HepG2 (cell line): ENCODE data around the gene ANKAR. TPM values are rescaled to one million over a fixed set of nuclear protein-coding genes. Genes with fewer than 3 reads are reported as not detected.
A peak's percentile ranks its signal among the peaks of the same experiment; 100 is the strongest.

Experiments used
- ATF2 ChIP-seq: sonication (generic); formaldehyde crosslinking; IDR thresholded peaks from 2 replicates; pipeline ENCODE4 v1.4.0; 2020; ENCODE audit warnings: missing genetic modification reagents
- CBFB ChIP-seq: sonication (generic); formaldehyde crosslinking; IDR thresholded peaks from 2 replicates; pipeline ENCODE4 v1.4.0; 2020; ENCODE audit warnings: missing genetic modification reagents
- CCDC6 ChIP-seq: sonication (generic); formaldehyde crosslinking; IDR thresholded peaks from 2 replicates; pipeline ENCODE4 v1.8.1; 2022; ENCODE audit warnings: mild to moderate bottlenecking, missing genetic modification reagents, moderate library complexity
- GTF2F1 ChIP-seq: fragments of 150-350 bp; IDR thresholded peaks from 2 replicates; pipeline ENCODE4 v1.6.1; 2014; ENCODE audit warnings: low read length
- MED8 ChIP-seq: sonication (generic); formaldehyde crosslinking; IDR thresholded peaks from 2 replicates; pipeline ENCODE4 v1.8.1; 2023; ENCODE audit warnings: mild to moderate bottlenecking, missing genetic modification reagents; ENCODE audit not compliant: insufficient replicate concordance
- MEIS1 ChIP-seq: sonication (generic); formaldehyde crosslinking; IDR thresholded peaks from 2 replicates; pipeline ENCODE4 v1.9.0; 2021; ENCODE audit warnings: mild to moderate bottlenecking, missing genetic modification reagents, moderate library complexity, borderline replicate concordance
- MTF1 ChIP-seq: sonication (generic); formaldehyde crosslinking; IDR thresholded peaks from 2 replicates; pipeline ENCODE4 v1.5.0; 2020; ENCODE audit warnings: missing genetic modification reagents
- SNAPC2 ChIP-seq: sonication (generic); formaldehyde crosslinking; IDR thresholded peaks from 2 replicates; pipeline ENCODE4 v1.8.1; 2022; ENCODE audit warnings: mild to moderate bottlenecking, missing genetic modification reagents
- ZBTB38 ChIP-seq: sonication (generic); formaldehyde crosslinking; IDR thresholded peaks from 2 replicates; pipeline ENCODE4 v1.5.1; 2020; ENCODE audit warnings: mild to moderate bottlenecking, missing genetic modification reagents
- ZMYM2 ChIP-seq: sonication (generic); formaldehyde crosslinking; IDR thresholded peaks from 2 replicates; pipeline ENCODE4 v1.8.0; 2022; ENCODE audit warnings: mild to moderate bottlenecking, missing genetic modification reagents
- ZNF10 ChIP-seq: sonication (generic); formaldehyde crosslinking; IDR thresholded peaks from 2 replicates; pipeline ENCODE4 v1.4.0; 2020; ENCODE audit warnings: mild to moderate bottlenecking, low read depth, missing genetic modification reagents, borderline replicate concordance
- ZNF253 ChIP-seq: sonication (generic); formaldehyde crosslinking; IDR thresholded peaks from 2 replicates; pipeline ENCODE4 v1.8.0; 2022; ENCODE audit warnings: mild to moderate bottlenecking, missing genetic modification reagents, borderline replicate concordance
- ZNF337 ChIP-seq: sonication (generic); formaldehyde crosslinking; IDR thresholded peaks from 2 replicates; pipeline ENCODE4 v1.5.1; 2020; ENCODE audit warnings: missing genetic modification reagents, low read depth, mild to moderate bottlenecking, borderline replicate concordance
- ZNF512B ChIP-seq: sonication (generic); formaldehyde crosslinking; IDR thresholded peaks from 2 replicates; pipeline ENCODE4 v1.5.1; 2020; ENCODE audit warnings: missing genetic modification reagents, mild to moderate bottlenecking, borderline replicate concordance
- ZNF557 ChIP-seq: sonication (generic); formaldehyde crosslinking; IDR thresholded peaks from 2 replicates; pipeline ENCODE4 v1.4.0; 2020; ENCODE audit warnings: missing genetic modification reagents
- ZNF577 ChIP-seq: sonication (generic); formaldehyde crosslinking; IDR thresholded peaks from 2 replicates; pipeline ENCODE4 v1.4.0; 2020; ENCODE audit warnings: mild to moderate bottlenecking, low read depth, missing genetic modification reagents, borderline replicate concordance
- ZNF773 ChIP-seq: sonication (generic); formaldehyde crosslinking; IDR thresholded peaks from 2 replicates; pipeline ENCODE4 v1.4.0; 2020; ENCODE audit warnings: missing genetic modification reagents, borderline replicate concordance
- ZNF782 ChIP-seq: sonication (generic); formaldehyde crosslinking; IDR thresholded peaks from 2 replicates; pipeline ENCODE4 v1.4.0; 2020; ENCODE audit warnings: missing genetic modification reagents, mild to moderate bottlenecking, borderline replicate concordance
- ZNF816 ChIP-seq: sonication (generic); formaldehyde crosslinking; IDR thresholded peaks from 2 replicates; pipeline ENCODE4 v1.8.0; 2022; ENCODE audit warnings: missing genetic modification reagents, mild to moderate bottlenecking, borderline replicate concordance
- polyA plus RNA-seq, 8 experiments: library from polyadenylated mRNA; depleted of rRNA in 3 of 8; stranded (reverse) in 7 of 8; unstranded in 1 of 8; fragments of >200 nt; fragmentation: Illumina TruSeq in 4 of 8; extraction: Trizol in 4 of 8; gene quantifications; 2 replicates each; pipeline versions ENCODE4 v1.2.1 to v1.2.3, GENCODE V29; 2011 to 2016; ENCODE audit warnings: low read depth in 4 of 8, missing spikeins in 1 of 8, mixed read lengths in 1 of 8; ENCODE audit not compliant: insufficient read depth in 1 of 8
- total RNA-seq, 5 experiments: library from RNA; depleted of rRNA; stranded (reverse); fragments of >200 nt; fragmentation: Illumina TruSeq; extraction: Trizol; gene quantifications; 2 replicates each; pipeline ENCODE4 v1.2.3, GENCODE V29; 2016; ENCODE audit warnings: low read depth in 1 of 5
- TF ChIP-seq, protein P1 (sequence below): sonication (generic); formaldehyde crosslinking; IDR thresholded peaks from 2 replicates; pipeline ENCODE4 v1.5.0; 2020; ENCODE audit warnings: missing genetic modification reagents
- TF ChIP-seq, protein P2 (sequence below): sonication (generic); formaldehyde crosslinking; IDR thresholded peaks from 2 replicates; pipeline ENCODE4 v1.5.0; 2020; ENCODE audit warnings: mild to moderate bottlenecking, low read depth, missing genetic modification reagents, borderline replicate concordance
- TF ChIP-seq, protein P3 (sequence below): sonication (generic); formaldehyde crosslinking; IDR thresholded peaks from 2 replicates; pipeline ENCODE4 v1.5.0; 2020; ENCODE audit warnings: missing genetic modification reagents

ANKAR gene
- total and polyA plus RNA-seq, 2 of the 13 experiments (the other 11 are each of a cell fraction or from before 2014, with no cell fraction given) = 3.6 to 5.0 TPM

GRCh38 chr2:189661148-189661956 lies 13.1 kb upstream of the ANKAR start, which contains the start of gene ASNSD1 (continued):
- TF ChIP-seq, protein P1, sequence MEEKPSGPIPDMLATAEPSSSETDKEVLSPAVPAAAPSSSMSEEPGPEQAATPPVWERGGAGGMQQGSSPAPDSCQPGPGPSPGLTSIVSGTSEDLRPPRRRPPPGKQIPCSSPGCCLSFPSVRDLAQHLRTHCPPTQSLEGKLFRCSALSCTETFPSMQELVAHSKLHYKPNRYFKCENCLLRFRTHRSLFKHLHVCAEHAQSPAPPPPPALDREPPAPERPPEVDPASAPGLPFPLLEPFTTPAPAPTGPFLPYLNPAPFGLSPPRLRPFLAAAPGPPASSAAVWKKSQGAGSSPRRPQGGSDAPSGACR (CRISPR knock-in tag) = peak; percentile 65; the same call in 1 of the 2 replicates
- no peak for TF ChIP-seq ZNF512B (CRISPR knock-in tag)
- TF ChIP-seq ZNF782 (CRISPR knock-in tag) = peak; percentile 98
- no peak for TF ChIP-seq ZNF10 (CRISPR knock-in tag)
- no peak for TF ChIP-seq ZNF557 (CRISPR knock-in tag)
- peak; percentile 84; the same call in 1 of the 2 replicates for TF ChIP-seq ZNF577 (CRISPR knock-in tag)
- TF ChIP-seq CCDC6 (CRISPR knock-in tag) = peak; percentile 38
- TF ChIP-seq ZNF773 (CRISPR knock-in tag) = no peak
- no peak; the same call in 1 of the 2 replicates for TF ChIP-seq ZNF337 (CRISPR knock-in tag)
- peak; percentile 86; the same call in 1 of the 2 replicates for TF ChIP-seq MEIS1 (CRISPR knock-in tag)
- TF ChIP-seq CBFB (CRISPR knock-in tag) = no peak; the same call in 1 of the 2 replicates
- TF ChIP-seq GTF2F1 = no peak
- peak; percentile 62; the same call in 1 of the 2 replicates for TF ChIP-seq ATF2
- no peak; the same call in 1 of the 2 replicates for TF ChIP-seq ZNF816
- no peak for TF ChIP-seq ZMYM2 (CRISPR knock-in tag)
- TF ChIP-seq SNAPC2 (CRISPR knock-in tag) = peak; percentile 71; the same call in 1 of the 2 replicates
- peak; percentile 92 for TF ChIP-seq ZBTB38 (CRISPR knock-in tag)
- TF ChIP-seq MTF1 (CRISPR knock-in tag) = no peak; the same call in 1 of the 2 replicates
- TF ChIP-seq, protein P2, sequence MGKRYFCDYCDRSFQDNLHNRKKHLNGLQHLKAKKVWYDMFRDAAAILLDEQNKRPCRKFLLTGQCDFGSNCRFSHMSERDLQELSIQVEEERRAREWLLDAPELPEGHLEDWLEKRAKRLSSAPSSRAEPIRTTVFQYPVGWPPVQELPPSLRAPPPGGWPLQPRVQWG (CRISPR knock-in tag) = no peak
- peak; percentile 62 for TF ChIP-seq MED8 (CRISPR knock-in tag)
- TF ChIP-seq, protein P3, sequence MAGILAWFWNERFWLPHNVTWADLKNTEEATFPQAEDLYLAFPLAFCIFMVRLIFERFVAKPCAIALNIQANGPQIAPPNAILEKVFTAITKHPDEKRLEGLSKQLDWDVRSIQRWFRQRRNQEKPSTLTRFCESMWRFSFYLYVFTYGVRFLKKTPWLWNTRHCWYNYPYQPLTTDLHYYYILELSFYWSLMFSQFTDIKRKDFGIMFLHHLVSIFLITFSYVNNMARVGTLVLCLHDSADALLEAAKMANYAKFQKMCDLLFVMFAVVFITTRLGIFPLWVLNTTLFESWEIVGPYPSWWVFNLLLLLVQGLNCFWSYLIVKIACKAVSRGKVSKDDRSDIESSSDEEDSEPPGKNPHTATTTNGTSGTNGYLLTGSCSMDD (CRISPR knock-in tag) = 0 out of 2 replicates have a peak, but pooled peaks have one; percentile 53
- TF ChIP-seq ZNF253 (CRISPR knock-in tag) = 0 out of 2 replicates have a peak, but pooled peaks have one; percentile 25
